ENCODE data around the gene CA10.

DNA sequence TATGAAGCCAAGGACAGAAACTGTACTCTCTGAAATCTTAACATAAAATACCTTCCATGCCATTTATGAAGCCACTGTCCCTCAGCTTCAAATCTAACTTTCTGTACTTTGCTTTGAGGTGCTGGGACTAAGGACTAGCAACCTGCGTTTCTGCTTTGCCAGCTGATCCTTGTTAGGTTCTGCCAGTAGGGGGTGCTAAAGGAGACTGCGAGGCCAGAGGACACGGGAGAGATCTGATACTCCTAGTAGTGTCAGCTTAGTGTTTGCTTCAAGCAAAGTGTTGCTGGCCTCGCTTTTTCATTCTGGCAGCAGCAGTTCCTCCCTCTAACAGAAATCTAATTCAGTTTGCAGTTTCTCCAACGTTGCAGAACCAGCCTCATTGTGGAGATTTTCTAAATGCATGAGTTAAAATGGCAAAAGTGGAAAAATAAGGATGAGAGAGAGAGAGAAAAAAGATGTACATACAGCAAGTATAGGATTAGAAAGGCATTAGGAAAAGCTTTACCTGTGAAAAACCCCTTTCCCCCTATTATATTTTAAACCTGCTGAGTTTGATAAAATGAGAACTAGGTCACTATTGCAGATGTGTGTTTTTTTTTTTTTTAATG lies 297.5 kb downstream of the CA10 start:
- TF ChIP-seq, protein P1, sequence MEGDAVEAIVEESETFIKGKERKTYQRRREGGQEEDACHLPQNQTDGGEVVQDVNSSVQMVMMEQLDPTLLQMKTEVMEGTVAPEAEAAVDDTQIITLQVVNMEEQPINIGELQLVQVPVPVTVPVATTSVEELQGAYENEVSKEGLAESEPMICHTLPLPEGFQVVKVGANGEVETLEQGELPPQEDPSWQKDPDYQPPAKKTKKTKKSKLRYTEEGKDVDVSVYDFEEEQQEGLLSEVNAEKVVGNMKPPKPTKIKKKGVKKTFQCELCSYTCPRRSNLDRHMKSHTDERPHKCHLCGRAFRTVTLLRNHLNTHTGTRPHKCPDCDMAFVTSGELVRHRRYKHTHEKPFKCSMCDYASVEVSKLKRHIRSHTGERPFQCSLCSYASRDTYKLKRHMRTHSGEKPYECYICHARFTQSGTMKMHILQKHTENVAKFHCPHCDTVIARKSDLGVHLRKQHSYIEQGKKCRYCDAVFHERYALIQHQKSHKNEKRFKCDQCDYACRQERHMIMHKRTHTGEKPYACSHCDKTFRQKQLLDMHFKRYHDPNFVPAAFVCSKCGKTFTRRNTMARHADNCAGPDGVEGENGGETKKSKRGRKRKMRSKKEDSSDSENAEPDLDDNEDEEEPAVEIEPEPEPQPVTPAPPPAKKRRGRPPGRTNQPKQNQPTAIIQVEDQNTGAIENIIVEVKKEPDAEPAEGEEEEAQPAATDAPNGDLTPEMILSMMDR (optimal IDR thresholded peaks at IDR 0.05 in 1 of 3, IDR thresholded peaks at IDR 0.05 in 1 of 3, conservative IDR thresholded peaks at IDR 0.05 in 1 of 3; ENCODE audit: extremely low read depth in 1 of 3, insufficient read depth in 2 of 3, low read length in 3 of 3) = peak; percentile 69 to 90 (median 87)
- no peak for TF ChIP-seq EZH2 (IDR thresholded peaks at IDR 0.05; ENCODE audit: low read length)

Data from keratinocyte (primary cell).